GM21576 (cell line): Measurements from ENCODE around the gene PADI6.

Experiments
- ATAC-seq: cut with Tn5 transposase; IDR thresholded peaks from one replicate; pipeline ENCODE4 v1.9.1; 2021; ENCODE audit warnings: mild to moderate bottlenecking, moderate library complexity; ENCODE audit not compliant: unreplicated experiment

The PADI6 gene

GRCh38 chr1:17433261-17433660 is 61.3 kb downstream of the PADI6 start:
- no peak for ATAC-seq

- no peak for ATAC-seq
These were observed 62.0 kb downstream of the PADI6 start for GRCh38 chr1:17434016-17434415.

GRCh38 chr1:17434601-17435000 is 62.6 kb downstream of the PADI6 start:
- no peak for ATAC-seq

DNA sequence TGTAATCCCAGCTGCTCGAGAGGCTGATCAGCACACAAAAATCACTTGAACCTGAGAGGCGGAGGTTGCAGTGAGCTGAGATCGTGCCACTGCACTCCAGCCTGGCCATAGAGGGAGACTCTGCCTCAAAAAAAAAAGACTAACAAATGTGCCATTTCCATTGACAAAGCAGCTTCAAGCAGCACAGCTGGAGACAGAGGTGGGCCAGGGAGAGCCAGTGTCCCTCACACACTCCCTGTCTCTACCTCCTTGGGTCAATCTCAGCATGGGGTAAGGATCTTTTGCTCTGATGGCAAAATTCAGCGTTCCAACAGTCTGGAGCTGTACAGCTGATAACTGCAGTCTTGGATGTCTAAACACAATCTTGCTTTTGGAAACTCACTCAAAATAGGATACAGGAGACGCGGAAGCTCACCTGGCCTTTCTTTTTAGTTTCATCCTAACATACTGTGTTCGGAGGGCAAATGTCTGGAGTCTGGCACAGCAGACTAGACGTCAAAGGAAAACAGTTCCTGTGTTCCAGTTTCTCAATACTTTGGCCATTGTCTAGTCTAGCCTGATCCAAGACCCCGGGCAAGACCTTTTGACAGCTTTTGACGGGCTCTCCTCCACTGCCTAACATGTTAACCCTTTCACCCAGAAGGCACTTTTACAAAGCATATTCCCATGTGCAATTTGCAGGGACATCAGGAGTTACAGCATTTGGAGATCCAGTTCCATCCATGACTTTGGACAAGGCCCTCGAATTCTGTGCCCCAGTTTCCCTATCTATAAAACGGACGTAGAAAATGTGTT is 64.6 kb downstream of the PADI6 start:
- no peak for ATAC-seq

DNA sequence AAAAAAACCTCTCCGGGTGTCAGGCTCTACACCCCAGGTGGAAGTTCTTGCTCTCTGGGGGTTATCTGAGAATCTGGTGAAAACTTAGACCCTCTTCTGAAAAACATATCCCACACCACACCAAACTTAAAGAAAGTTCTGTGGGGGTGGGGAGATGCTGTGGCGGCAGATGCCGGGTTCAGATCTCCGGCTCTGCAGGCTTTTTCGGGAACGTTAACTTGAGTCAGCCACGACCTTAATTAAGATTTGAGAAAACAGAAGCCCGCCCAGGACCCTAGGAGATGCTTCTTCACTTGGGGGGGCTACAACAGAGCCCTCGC is 65.2 kb downstream of the PADI6 start:
- no peak for ATAC-seq

DNA sequence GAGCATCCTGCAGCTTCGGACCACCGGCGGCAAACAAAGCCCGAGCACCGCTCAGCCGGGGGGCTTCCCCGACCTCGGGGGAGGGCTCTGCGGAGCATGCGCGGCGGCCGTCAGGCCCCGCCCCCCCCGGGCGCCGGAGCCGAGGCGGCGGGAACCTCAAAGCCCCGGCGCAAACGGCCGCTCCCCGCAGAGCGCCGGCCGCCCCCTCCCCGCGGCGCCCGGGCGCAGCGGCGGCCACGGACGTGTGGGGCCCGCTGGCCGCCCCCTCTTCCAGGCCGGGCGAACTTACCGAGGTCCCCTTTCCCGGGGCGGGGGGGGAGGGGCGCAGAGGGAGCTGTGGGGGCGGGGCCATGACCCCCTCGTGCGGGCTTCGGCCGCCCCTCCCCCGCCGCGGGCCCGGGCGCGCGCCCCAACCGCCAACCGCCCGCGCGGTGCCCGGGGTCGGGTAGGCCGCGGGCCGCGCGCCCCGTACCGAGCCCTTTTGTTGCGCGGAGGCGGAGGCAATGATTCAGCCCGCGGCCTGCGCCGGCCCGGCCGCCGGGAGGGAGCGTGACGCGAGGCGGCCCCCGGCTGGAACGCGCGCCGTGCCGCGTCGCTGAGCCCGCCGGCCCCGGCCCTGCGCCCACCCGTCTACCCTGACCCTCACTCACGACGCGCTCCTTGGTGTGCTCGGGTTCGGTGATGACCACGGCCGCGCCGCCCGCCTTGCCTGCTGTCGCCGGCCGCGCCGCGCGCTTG is 65.8 kb downstream of the PADI6 start:
- peak; percentile 21 for ATAC-seq

DNA sequence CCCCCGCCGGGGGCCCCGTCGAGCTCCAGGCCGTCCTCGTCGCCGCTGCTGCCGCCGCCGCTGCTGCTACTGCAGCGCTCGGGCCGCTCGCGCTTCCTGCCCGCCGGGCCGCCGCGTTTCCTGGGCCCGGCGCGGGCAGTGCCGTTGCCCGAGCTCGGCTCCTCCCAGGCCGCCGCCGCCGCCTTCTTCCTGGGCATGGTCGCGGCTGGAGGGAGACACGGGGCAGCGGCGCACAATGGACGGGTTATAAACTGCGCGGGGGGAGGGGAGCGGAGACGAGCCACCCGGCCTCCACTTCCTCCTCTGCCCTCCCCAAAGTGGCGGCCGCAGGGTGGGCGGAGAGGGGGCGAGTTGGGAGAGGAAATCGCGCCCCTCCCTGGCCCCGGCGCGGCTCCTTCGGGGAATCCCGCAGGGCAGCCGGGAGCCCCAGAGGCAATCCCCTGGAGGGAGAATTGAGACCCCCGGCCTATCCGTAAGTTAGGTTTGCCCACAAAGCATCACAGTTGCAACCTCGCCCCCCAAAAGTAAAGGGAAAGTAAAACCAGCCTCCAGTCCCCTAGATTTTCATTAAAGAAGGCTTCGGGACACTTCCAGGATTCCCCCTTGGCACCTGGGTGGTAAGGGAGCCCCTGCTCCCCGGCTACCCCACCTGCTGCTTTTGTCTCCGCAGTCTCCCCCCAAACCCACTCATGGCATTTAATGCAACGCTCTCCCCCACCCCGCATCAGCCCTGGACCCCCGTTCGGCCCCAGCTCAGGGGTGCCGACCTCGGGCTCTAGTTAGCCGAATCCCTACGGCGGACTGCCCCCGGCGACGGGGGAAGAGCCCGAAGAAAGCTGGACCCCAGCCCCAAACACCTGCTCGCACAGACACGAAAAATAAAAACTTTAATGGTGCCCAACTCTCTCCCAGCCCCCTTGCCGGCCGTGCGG is 66.6 kb downstream of the PADI6 start:
- ATAC-seq, result peak; percentile 39

DNA sequence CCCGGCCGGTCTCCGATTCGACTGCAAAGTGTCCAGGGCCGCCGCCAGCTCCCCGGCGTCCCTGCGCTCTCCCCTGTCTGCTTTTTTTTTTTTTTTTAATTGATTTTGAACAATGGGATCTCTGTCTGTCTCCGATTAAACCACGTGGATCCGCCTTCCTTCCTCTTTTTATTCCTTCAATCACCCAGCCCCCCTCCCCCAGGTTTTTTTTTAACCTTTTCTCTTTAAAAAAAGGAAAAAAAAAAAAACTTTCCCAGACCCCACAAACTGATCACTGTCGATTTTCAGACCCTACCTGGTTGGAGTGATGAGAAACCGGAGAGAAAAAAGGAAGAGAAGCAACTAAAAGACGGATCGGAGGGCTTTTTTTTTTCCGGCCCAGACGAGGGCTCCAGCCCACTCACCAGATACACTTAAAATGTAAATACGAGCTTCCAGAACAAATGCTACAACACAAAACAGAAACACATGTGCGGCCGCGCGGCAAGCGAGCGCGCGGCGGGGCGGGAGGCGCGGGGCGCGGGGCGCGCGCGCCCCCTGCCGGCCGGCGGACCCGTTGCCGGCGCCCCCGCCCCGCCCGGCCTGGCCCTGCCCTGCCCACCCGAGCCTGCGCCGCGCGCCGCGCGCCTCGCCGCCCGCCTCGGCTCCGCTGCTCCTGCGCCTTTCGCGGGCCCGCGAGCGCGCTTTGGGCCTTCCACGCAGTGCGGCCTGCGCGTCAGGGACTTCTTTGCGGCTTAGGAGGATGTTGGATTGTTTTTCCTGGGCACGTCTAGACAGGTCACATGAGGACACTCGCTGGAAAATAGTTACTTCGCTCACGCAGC is 67.5 kb downstream of the PADI6 start, which contains the start of gene RCC2:
Gene RCC2 (minus strand): TSS at position 428 of the 824 bp plus-strand sequence. CDS start 1,163 bp downstream, outside the sequence.
- ATAC-seq, result peak; percentile 32

DNA sequence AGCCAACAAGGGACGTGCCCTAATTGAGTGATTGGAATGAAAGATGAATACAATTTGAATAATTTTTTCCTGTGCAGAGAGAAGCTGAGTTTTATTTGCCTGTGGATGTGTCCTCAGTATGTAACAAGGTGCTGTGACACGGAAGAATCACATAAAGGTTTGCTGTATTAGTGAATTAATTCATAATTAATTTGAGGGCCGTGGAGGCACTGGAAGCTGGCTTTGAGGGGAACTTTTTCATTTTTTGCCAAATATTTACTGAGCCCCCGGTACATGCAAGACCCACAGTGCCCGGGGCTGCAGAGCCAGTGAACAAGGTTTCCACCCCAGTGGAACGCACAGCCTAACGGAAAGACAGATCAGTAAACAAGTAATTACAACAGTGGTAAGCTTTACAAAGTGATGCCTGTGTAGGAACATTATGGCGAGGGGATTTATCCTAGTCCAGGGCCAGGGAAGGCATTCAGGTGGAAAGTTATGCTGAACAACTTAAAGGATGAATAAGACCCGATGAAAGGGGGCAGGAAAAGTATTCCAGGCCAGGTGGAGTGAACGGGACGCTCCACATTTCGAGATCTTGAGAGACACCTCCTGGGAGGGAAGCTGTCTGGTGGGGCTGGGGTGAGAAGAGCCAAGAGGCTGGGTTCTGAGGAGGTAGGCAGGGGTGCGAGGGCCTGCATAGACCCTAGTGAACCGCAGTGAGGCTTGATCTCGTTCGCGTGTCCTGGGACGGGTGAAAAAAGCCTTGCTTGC is 68.3 kb downstream of the PADI6 start:
- no peak for ATAC-seq

GRCh38 chr1:17440827-17441168 is 68.8 kb downstream of the PADI6 start:
- no peak for ATAC-seq

DNA sequence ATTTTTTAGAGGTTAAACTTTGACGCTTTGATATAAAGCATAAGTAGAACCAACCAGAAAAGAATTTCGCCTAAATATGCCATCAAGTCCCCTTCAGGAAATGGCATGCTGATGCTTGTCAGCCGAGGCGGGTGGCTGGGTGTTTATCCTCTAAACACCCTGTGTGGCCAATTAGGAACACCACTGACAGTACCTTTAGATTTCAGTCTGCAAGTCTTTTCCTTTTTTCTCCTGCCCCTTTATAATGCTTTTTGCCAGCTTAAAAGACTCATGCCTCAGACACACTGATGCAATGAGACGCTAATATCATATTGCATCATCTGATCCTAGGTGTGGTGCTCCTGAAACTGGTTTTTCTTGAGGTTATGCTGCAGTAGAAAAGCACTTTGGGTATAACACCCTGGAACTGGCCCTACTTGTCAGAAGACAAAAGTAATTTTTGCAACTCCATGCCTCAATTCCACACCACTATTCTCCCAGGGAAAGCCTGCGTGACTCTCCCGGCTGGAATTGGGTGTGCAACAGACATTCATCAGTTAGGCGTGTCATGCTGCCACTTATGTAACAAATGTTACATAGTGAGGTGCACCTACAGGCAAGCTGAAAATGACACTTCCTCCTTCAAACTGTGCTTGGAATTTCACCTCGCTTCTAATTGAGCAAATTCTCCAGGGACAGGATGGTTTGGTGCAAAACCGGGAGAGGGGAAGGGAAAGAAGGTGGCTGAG is 69.4 kb downstream of the PADI6 start:
- no peak for ATAC-seq

GRCh38 chr1:17441993-17442357 is 70.0 kb downstream of the PADI6 start:
- no peak for ATAC-seq

DNA sequence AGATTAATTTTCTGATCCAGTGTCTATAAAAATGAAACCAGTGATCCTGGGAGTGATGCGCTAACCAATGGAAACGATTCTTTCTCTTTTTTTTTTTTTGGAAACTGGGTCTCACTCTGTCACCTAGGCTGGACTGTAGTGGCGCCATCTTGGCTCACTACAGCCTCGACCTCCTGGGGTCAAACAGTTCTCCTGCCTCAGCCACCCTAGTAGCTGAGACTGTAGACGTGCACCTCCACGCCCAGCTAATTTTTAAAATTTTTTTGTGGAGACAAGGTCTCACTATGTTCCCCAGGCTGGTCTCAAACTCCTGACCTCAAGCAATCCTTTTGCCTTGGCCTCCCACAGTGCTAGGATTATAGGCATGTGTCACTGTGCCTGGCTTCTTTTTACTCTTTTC is 70.8 kb downstream of the PADI6 start:
- no peak for ATAC-seq

GRCh38 chr1:17447501-17447992 is 75.6 kb downstream of the PADI6 start:
- ATAC-seq, result no peak
